ENCODE results near the gene MBLAC1.

GRCh38 chr7:100157334-100158228 lies 30.8 kb downstream of the MBLAC1 start:
- TF ChIP-seq POLR2AphosphoS5 (IDR thresholded peaks at IDR 0.05) (no peak), CTCF (IDR thresholded peaks at IDR 0.05; ENCODE audit: poor library complexity, severe bottlenecking) (no peak), EP300 (conservative IDR thresholded peaks at IDR 0.05; ENCODE audit: poor library complexity, severe bottlenecking) (no peak), SMC3 (conservative IDR thresholded peaks at IDR 0.05; ENCODE audit: poor library complexity) (no peak)

All from neural cell (in vitro differentiated cells).